Inflammatory macrophage treated with lipopolysaccharide for 4 hours (primary cell): Measurements from ENCODE around the gene KRT5.

Source experiments
- DNase-seq: peaks from one replicate; pipeline ENCODE4 v3.0.0-alpha.2; 2020

KRT5 gene

GRCh38 chr12:52535574-52535973, 15.4 kb upstream of the KRT5 start:
- no peak for DNase-seq

DNA sequence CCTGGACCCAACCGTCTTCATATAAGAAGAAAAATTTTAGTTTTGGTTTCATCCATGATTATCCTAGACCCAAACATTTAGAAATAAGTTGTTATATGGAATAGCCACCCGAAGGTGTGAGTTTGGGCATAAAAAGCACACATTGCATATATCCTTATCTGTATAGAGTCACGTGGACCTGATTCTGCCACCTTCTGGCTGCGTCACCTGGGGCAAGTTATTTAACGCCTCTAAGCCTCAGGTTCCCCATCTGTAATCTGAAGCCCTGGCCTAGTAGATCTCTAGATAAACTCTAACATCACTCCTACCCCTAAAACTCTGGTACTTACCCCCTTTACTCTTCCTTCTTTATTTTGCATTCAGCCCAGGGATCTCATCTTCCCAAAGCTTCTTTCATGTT, 14.3 kb upstream of the KRT5 start:
- no peak for DNase-seq

- DNase-seq, result no peak
Measured at GRCh38 chr12:52533686-52534470, 13.7 kb upstream of the KRT5 start.

DNA sequence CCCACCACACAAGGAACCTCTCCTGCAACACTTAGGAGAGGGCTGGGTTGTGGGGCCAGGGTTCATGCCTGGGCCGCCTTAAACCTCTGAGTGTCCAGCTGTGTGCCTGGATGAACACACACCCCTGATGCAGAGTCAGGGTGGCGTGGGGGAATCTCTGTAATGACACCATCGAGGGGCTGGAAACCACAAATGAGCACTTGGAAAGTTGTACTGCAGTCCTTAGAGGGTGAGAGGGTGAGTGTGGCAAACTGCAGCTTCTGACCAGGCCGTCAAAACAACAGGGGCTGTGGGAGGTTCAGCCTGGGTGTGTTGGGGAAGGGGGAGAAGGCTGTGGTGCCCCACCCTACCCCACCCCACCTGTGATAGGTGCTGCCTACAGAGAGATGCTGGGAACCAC, 12.4 kb upstream of the KRT5 start:
- peak; percentile 10 for DNase-seq

- peak; percentile 85 for DNase-seq
Measured at GRCh38 chr12:52531566-52532300, 11.5 kb upstream of the KRT5 start.

- no peak for DNase-seq
Measured at GRCh38 chr12:52530905-52531304, 10.7 kb upstream of the KRT5 start.

DNA sequence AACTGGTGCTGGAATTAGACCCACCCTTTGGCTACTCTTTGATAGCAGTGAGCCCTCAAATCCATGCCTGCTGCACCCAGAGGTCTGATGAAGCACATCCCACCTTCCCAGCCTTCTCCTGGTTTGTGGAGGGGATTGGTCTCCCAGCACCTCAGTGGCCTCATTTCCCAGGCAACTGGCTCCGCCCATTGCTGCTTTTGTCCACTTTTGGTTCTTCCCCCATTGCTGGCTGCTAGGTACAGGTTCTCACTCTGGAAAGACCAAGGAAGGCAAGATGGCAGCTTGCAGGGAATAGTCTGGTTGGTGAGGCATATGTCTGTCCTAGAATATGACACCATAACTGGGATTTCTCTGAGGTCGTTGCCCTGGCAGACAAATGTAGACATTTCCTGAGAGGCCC, 10.2 kb upstream of the KRT5 start:
- DNase-seq, result no peak

DNA sequence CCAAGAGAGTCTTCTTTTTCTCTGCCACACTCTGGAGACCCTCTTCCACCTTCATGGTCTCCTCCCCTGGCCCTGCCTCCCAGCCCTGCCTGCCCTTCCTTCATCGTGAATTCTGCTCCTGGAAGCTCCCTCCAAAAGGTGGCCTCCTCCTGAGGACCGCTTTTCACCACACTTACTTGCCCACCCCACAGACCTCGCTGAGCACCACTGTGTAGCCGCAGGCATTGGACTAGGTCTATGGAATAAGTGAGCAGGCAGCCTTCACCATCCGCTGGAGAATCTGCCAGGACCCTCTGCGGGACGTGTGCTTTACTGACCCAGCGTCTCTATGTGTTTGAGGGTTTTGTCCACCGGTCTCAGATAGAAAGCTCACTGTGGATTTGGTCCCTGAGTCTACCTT, 9.7 kb upstream of the KRT5 start:
- DNase-seq, result no peak

- DNase-seq, result no peak
Measured at GRCh38 chr12:52529417-52529816, 9.2 kb upstream of the KRT5 start.

- no peak for DNase-seq
Measured at GRCh38 chr12:52528641-52529143, 8.5 kb upstream of the KRT5 start.

DNA sequence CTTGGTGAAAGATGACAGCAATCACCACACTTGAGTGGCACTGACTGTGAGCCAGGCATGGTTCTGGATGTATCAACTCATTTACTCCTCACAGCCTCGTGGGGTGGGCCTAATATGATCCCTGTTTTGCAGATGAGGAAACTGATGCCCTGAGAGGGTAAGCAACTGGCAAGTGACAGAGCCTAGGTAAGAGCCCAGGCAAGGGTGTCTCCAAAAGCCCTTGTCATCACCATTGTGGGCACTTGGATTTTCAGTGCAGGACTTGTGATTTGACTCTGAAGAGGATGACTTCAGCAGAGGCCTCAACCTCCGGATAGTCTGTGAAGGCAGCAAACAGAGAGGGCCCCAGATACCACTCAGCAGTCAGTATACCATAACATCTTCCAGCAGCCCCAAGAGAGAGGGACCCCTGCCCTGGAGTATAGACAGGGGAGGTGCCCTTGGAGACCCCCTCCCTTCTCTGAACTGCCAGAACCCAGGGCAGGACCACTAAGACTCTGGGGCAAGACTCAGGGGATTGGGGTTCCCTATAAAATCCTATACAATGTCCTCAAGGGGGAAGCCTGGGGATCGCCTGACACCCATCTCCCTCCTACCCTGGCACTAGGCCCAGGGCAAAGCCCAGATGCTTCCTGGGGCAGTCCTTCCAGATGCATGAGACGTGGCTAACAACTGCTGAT, 7.1 kb upstream of the KRT5 start:
- DNase-seq, result no peak

- no peak for DNase-seq
Measured at GRCh38 chr12:52526511-52526951, 6.3 kb upstream of the KRT5 start.

GRCh38 chr12:52525661-52526499, 5.7 kb upstream of the KRT5 start:
- DNase-seq, result no peak

DNA sequence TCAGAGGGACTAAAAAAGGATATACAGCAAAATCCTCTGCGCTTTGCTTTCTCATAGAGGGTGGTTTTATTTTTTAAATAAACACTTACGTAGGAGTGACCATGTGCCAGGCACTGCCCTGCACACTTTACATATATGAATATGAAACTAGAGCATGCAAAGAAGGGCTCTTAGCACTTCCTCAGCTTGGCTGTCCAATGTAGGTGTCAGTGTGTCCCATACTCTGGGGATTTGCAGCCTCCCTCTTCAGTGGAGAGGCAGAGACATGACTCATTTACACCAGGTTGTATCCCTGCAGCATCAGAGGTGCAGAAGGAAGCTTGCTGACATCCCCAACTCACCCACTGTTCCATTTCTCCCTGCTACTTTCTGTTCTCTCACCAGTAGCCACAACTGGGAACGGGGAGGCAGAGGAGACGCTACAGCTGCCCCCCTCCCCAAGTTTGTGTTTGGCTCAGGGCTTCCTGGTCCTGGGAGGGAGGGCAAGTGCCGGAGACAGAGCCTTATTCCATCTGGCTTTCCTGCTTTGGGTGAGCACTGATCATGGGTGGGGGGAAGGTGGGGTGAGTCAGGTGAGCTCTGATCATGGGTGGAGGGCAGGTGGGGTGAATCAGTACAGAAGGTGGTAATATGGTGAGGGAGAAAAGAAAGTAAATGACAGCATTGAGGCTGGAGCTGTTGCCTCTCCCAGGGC, 4.9 kb upstream of the KRT5 start:
- no peak for DNase-seq

GRCh38 chr12:52524241-52524897, 4.2 kb upstream of the KRT5 start:
- no peak for DNase-seq

DNA sequence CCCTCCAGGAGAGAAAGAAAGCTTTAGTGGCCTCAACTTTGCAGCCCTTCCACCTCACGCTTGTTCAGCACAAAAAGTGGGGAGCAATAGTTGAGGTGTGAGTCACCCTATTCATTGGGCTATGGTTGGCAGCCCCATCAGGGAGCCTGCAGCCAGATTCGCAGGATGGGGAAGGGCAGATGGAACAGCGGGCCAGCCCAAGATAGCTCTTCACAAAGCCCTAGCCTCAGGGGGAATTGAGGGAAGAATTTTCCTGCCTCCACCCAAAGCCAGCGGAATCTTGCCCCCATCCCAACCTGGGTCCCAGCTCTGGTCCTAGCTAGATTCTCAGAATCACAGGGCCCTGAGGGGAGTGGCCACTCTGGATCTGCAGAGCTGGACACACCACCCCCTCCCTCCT, 3.6 kb upstream of the KRT5 start:
- no peak for DNase-seq

- no peak for DNase-seq
Measured at GRCh38 chr12:52522346-52523011, 2.3 kb upstream of the KRT5 start.

- DNase-seq, result no peak
Measured at GRCh38 chr12:52521568-52522266, 1.5 kb upstream of the KRT5 start.

DNA sequence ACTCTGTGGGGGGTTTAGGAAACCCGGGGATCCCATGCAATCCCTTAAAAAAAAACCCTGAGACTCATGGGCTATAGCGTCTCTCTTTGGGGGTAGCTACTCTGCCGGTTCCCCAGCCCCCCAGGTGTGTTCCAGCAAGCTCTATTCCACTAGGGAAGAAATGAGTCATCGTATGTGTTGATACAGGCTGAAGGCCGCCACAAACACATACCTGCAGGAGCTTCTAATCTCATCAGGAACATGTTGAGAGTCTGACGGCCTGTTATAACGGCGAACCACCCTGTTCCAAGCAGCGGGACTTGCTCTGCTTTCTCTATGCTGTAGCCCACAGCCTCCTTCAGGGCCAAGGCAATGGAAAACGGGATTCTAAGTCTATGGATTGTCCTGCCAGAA, 977 bp upstream of the KRT5 start:
- no peak for DNase-seq

- no peak for DNase-seq
Measured at GRCh38 chr12:52519387-52519703, 849 bp downstream of the KRT5 start.
